Stimulated activated CD4-positive, alpha-beta T cell treated with anti-CD3 and anti-CD28 coated beads, Interleukin-15, amount 100 ng/mL, for 48 hours (primary cell): ENCODE measurements around the gene SLC51A.
A peak's percentile ranks its signal among the peaks of the same experiment; 100 is the strongest.
"Not testable (repeated sequence)": the region's sequence is repeated elsewhere in the genome, so short reads cannot be mapped to it uniquely, and the experiment has no call there.

Experiments used
- DNase-seq, 2 donors: peaks; one replicate each; pipeline ENCODE4 v3.0.0-alpha.2; 2020; ENCODE audit warnings: low read depth in 2 of 2

The SLC51A gene

DNA sequence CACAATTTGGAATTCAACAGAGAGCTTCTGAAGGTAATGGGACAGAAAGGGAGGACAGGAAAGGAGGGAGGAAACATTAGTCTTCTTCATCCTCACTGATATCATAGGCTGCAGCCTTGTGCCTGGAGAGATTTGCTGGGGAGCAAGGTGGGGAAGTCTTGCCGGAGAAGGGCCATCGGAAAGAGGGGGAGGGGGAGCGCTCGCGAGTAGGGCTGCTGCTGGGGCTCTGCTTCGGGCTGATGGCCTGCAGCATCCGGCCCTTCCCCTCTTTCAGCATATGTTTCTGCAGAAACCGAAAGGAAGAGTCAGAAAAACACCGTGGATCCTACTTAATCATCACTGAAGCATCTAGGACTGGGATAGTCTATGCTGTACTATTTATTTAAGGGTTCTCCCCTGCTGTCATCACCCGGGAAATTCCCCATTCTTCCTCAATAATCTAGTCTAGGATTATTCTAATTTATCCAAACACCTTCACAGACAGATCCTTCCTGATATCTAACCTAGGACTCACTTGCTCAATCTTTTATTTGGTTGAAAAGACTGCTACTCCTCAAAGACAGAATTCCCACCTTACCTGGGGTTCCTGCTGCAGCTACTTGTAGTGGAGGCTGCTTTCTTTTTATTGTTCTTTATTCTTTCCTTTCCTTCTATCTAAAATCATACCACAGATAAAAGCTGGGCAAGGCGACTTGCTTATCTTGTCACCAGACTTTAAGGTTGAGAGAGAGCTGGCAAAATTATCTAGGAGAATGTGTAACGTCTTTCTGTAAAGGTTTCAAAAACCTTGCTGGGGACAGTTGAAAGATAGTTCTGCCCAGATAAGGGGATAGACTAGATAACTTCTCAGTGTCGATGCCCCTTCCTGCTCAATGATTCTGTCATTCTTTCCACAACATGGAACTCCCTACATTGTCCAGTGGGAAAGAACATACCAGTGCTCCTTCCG is 22.6 kb downstream of the SLC51A start:
- DNase-seq = no peak

DNA sequence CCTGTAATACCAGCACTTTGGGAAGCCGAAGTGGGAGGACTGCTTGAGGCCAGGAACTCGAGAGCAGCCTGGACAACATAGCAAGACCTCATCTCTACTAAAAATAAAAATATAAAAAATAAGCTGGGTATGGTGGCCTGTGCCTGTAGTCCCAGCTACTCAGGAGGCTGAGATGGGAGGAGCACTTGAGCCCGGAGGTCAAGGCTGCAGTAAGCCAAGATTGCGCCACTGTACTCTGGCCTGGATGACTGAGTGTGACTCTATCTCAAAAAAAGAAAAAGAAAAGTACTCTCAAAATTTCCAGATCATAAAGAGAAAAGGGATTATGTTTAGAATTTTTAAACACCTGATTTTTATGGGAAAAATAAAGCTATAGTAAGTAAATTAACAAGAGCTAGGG is 24.1 kb downstream of the SLC51A start:
- no peak for DNase-seq

DNA sequence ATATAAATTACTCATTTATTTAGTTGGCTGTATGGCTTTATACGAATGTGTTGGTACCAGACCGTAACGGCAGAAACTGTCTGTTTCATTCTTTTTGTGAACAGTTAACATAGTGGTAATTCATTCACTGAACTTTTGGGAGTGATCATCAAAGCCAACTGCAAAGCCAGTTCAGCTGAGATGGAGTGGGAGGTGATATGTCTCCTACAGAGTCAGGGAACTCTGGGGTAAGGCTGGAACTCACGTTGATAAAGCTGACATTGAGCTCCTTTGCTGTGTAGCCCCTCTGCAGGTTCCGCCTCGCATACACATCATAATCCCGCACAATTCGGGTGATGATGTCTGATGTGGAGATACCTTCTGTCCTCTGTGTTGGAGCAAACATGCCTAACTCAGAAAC is 25.4 kb downstream of the SLC51A start:
- no peak for DNase-seq

DNA sequence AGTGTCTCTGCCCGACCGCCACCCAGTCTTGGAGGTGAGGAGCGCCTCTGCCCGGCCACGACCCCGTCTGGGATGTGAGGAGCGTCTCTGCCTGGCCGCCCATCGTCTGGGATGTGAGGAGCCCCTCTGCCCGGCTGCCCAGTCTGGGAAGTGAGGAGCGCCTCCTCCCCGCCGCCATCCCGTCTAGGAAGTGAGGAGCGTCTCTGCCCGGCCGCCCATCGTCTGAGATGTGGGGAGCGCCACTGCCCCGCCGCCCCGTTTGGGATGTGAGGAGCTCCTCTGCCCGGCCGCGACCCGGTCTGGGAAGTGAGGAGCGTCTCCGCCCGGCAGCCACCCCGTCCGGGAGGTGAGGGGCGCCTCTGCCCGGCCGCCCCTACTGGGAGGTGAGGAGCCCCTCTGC is 27.8 kb downstream of the SLC51A start:
- not testable (repeated sequence) for DNase-seq

DNA sequence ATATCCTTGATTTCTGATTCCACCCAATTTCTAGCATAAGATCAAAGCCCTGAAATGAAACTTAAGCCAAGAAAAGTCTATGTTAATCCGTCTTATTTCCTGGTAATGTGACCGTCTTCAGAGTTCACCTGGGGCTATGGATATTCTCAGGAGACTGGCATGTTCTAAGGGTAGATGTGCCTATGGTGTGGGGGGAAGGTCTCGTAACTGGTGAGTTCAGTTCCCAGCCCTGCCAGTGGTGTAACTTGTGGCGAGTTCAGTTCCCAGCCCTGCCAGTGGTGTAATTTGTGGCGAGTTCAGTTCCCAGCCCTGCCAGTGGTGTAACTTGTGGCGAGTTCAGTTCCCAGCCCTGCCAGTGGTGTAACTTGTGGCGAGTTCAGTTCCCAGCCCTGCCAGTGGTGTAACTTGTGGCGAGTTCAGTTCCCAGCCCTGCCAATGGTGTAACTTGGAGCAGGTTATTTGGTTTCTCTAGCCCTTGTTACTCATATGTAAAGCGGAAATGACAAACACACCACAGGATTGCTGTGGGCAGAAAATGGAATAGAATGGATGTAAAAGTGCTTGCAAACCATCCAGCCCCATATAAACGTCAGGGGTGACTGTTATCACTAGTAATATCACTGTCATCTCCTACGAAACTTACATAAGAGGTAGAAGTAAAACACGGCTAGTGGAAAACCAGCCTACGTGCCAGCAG is 30.4 kb downstream of the SLC51A start:
- no peak for DNase-seq

DNA sequence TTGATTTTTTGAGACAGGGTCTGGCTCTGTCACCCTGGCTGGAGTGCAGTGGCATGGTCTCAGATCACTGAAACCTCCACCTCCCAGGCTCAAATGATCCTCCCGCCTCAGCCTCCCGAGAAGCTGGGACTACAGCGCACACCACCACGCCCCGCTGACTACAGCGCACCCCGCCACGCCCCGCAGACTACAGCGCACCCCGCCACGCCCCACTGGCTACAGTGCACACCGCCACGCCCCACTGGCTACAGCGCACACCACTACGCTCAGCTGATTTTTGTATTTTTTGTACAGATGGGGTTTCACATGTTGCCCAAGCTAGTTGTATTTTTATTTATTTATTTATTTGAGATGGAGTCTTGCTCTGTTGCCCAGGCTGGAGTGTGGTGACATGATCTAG is 35.6 kb downstream of the SLC51A start:
- no peak for DNase-seq

DNA sequence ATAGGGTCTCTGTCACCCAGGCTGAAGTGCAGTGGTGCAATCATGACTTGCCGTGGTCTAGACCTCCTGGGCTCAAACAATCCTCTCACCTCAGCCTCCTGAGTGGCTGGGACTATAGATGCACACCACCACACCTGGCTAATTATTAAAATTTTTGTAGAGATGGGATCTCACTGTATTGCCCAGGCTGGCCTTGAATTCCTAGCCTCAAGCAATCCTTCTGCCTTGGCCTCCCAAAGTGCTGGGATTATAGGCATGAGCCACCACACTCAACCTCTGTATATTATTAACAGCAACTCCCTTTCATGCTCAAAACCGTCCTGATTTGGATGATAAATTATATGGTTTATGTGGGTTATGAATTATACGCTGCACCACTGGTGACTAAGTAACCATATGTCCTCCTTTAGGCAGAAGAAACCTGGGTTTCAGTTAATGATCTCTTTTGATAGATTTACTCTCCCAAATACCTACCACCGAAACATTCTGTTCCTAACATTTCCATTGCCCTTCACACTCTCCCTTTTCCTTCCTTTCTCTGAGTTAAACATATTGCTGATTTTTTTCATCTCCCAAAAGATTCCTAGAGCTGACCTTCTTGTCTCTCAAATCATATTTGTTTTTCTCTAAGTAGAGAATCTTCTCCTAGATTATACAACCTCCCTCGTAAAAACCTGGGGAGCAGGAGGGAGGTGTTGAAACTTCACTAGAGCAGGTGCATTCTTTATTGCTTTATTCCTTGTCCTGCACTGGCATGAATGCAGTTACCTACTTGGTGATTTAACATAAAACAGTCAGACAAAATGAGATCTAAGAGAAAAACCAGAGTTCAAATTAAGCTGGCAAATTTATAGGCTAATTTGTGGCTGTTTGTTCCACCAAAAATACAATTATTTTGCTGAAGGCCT is 38.3 kb downstream of the SLC51A start:
- DNase-seq = no peak

DNA sequence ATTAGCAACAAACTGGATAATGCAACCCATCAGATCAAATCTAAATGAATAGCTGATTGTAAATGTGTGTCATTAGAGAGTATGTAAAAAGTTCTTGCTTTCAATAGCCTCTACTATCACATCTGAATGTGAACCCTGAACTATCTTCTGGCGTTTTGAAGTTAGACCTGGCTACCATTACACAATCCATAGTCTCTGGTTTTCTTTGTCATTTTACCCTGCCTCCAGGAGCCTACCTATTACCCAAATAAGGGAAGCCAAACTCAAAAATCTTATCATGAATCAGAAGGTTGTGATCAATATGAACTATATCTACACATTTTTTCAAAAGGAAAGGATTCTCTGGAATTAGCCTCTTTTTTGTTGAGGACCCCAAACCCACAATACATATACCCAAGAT is 39.4 kb downstream of the SLC51A start:
- DNase-seq = no peak

DNA sequence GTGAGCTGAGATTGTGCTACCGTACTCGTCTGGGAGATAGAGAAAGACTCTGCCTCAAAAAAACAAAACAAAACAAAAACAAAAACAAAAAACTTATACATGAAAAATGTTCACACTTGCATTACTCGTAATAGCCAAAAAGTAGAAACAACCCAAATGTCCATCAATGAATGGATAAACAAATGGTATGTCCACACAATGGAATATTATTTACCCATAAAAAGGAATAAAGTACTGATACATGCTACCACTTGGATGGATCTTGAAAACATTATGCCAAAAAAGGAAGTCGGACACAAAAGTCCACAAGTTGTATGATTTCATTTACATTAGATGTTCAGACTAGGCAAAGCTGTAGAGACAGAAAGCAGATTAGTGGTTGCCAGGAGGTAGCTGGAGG is 44.5 kb downstream of the SLC51A start:
- DNase-seq = no peak

DNA sequence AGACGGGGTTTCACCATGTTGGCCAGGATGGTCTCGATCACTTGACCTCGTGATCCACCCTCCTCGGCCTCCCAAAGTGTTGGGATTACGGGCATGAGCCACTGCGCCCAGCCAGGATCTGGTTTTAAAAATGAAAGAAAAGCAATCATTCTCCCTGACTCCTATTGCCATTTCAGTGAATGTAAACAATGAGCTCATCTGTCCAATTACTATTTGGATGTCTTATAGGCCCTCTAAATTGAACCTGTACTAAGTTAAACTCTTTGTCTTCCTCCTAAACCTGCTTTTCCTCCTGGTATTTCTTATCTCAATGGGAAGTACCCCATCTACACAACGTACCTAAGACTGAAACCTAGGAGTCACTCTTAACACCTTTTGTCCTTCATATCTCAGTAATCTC is 47.5 kb downstream of the SLC51A start:
- no peak for DNase-seq

DNA sequence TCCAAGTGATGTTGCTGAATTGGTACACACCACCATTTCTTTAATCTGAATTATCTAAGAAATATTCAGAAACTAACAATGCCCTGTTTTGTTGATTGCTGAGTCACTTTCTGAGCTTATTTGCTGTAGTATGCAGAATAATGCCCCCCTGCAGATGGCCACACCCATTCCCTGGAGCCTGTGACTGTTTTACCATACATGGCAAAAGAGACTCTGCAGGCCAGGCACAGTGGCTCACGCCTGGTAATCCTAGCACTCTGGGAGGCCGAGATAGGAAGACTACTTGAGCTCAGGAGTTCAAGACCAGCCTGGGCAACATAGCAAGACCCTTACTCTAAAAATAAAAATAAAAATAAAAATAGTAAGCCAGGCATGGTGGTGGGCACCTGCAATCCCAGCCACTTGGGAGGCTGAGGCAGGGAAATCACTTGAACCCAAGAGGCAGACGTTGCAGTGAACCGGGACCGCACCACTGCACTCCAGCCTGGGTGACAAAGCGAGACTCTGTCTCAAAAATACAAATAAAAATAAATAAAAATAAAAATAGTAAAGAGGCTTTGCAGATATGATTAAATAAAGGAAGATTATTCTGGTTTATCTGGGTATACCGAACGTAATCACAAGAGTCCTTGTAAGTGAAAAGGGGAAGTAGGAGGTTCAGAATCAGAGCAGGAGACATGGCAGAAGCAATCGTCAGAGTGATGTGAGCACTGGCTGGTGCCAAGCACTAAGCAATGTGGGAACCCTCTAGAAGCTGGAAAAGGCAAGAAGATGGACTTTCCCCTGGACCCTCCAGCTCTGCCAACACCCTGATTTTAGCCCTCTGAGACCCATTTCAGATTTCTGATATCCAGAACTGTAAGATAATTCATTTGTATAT is 52.2 kb downstream of the SLC51A start:
- no peak for DNase-seq

DNA sequence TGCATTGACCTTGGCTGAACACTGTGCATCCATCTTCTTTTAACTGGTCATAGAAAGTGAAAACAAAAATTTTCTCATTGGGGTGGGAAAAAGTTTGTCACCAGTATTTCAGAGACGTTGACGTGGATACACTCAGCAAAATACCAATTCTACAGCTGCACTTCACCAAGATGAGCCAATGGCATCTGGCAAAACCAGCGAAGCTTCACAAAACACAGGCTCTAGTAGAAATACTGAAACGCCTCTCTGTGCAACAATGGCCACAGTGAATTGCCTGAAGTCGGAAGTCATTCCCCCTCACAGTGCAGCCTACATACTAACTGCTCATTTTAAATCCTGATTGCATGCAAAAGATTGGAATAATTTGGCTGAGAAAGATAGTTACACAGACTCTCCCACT is 54.2 kb downstream of the SLC51A start:
- DNase-seq = no peak

DNA sequence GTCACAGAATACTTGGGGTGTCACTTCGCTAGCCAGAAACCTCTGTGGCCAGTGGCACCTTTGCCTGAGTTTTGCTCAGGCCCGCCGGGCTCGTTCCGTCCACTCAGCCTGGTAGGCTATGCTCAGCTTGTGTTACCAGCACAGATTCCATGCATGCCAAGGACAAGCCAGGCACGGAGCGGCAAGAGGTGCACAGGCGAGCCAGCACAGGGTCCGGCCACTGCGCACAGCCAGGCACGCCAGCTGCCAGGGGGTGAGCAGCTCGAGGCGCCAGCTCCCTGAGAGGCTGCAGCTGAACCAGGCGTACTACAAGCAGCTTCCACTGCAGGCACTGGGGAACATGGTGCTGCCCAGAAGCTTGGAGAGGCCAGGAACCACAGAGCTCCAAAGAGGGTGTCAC is 56.5 kb downstream of the SLC51A start:
- DNase-seq = no peak

DNA sequence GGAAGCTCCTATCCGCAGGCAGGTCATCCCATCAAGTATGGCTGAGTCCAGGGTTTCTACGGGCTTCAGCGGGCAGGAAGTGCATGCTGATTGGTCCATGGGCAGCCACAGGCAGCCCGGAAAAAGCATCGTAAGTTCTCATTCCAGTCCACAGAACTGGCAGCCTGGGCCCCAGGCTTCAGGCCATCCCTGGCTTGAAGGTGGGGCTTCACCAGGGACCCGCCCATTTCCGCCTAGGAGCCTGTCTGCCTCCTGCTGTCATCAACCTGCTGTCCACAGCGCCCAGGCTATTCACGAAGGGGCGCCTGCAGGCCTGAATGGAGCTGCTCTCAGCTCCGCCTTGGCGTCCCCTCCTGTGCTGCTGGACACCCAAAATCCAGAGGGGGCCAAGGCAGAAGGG is 57.3 kb downstream of the SLC51A start:
- no peak for DNase-seq

DNA sequence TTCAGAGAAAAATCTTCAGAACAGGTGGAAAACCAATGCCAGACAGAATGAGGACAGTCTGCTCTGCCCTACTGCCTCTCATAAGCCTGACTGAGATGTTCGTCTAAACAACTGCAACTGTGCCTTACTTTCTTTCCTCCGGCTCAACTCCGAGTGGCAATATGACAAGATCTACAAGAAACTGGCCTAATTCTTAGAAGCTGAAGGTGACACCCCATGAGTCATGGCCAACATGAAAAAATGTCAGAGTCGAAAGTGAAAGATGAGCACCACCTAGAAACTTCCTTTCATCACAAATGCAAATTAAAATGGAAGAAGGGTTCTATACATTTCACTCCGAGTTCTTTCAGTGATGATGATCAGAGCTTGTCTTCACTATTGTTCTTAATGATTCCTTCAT is 58.3 kb downstream of the SLC51A start:
- DNase-seq = peak; percentile 53 to 59

DNA sequence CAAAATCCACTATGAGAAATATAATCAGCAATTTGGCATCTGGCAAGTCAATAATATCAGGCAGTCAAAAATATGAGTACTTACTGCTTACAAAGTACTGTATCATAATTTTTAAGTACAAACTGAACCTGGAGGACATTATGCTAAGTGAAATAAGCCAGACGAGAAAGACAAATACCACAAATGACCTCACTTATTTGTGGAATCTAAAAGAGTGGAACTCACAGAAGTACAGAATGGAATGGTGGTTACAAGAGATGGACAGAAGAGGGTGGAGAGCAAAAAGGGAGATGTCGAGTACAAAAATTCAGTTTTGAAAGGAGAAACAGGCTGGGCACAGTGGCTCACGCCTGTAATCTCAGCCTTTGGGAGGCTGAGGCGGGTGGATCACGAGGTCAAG is 58.8 kb downstream of the SLC51A start:
- no peak for DNase-seq

DNA sequence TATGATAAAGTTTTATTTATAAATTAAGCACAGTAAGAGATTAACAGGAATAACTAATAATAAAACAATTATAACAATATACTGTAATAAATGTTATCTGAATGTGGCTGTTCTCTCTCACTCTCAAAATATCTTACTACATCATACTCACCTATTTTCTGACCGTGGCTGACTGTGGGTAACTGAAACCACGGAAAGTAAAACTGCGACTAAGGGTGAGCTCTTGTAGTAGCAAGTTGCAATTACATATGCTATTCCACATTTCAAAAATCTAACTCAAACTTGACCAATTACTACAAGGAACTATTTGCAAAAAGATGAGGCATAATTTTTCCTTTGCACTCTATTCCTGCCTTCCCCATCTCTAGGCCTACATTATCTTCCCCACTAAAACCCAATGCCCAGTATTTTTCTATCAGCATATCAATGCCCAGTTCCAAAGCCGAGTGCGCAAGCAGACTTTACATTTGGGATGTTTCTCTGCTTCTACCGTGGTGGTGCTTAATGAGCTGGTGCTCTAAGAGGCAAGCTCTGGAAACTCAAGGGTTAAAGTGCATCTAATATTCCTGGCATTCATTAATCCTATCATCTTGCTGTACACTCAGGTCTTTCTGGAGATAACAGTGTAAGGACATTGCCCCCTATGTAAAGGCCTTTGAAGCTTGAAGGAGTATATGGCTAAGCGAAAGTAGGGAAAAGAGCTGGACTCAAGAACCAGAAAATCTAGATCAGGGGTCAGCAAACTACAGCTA is 64.5 kb downstream of the SLC51A start:
- DNase-seq = peak in 1 of 2 donors; percentile 19

DNA sequence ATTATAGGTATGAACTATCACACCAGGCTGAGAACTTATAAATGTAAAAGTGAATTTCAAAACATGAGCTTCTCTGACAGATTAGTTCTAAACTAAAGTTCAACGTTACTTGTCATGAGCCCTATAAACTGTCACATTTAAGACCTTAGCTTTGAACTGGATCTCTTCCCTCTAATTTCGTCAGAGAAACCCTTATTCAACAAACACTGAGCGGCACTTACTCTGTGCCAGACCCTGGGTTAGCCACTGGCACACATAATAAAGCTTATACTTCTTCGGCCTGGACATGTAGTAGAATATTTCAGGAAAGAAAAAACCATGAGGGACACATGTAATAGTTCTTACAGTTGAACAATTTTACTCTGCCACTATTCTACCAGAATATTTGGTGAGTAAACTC is 65.6 kb downstream of the SLC51A start:
- no peak for DNase-seq
